HCEC 1CT (cell line): ENCODE data around the gene PATJ.

Source experiments
- DNase-seq: peaks from one replicate; pipeline ENCODE4 v3.0.0-alpha.2; 2017

The PATJ gene

DNA sequence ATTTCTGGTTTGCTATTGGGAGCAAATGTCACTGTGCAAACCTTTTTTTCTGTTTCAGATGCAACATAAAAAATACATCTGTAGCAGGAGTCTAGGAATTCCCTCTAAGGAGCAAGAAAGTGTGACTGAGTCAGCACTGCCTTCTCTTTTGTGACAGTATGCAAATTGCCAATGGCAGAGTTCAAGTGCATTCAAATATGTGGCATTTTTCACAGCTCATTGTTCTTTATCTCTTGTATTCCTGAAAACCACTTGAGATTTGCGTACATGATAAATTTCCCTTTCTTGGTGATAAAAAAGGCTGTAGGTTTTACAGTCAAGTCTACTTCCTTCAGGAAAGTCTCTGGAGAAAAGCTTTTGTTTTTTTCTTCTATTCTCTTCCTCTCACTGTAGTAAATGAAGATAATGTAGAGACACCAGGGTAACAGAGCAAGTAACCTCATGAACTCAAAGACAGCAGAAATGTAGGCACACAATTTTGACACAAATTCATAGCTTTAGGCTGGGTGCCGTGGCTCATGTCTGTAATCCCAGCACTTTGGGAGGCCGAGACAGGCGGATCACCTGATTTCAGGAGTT is 322.6 kb downstream of the PATJ start:
- DNase-seq, result no peak

GRCh38 chr1:62066713-62067112 is 324.4 kb downstream of the PATJ start:
- DNase-seq, result no peak

DNA sequence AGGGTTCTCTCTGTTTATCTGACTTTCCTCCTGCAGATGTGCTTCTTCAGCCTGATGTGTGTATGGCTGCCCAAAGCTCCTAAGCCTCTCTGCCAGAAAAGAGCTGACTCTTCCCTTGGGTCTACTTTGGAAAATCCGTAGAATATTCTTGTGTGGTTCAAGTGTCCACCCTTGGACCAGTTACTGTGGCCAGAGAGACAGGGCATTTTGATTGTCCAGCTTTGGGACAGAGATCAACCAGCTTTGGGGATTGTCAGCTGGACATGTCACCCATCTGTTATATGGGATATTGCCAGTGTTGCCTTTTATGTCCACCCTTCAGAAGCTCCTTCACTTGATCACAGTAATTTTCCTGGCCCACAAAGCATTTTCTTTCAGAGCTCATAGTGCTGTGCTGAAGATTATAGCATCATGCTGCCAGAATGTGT is 326.1 kb downstream of the PATJ start:
- no peak for DNase-seq

DNA sequence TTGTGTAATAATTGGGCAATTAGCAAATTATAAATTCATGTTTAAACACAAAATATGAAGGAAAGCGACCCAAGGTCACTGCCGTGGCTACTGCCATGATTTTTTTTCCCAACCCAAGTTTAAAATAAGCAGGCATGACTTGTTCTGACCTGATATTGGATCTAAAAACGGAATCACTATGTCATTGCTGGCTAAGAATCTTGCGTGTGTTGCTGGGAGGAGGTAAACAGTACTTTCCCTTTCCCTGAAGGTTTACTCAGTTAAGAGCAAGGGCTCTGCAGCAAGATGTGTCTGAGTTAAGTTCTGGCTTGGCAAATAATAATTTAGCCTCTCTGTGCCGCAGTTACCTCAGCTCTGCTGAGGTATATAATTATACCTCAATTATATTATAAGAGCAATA is 326.7 kb downstream of the PATJ start:
- no peak for DNase-seq

DNA sequence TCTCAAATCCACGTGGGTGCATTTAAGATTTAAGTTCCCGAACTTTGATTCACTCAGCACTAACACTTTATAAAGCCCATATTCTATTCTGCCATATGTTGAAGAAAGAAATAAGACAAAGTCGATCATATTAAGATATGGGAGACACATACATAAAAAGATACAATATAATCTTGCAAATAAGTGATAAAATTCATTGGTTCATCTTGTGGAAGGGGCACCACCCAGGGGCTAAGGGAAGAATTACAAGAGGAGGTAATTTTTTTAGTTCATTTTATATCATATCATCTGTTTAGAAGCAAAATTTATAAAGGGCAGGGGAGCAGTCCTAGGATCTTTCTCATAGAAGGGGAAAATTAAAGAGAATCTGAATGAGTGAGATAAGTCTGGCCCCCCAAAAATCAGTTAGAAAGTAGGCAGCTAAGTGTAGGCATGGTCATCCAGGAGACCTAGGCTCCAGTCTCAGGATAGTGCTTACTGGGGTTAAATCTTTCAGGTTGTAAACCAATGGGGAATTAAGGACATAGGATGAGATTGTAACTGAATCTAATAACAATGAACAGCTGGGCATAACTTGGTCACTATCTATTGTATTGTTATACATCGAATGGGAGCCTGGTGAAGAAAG is 328.2 kb downstream of the PATJ start:
- no peak for DNase-seq

DNA sequence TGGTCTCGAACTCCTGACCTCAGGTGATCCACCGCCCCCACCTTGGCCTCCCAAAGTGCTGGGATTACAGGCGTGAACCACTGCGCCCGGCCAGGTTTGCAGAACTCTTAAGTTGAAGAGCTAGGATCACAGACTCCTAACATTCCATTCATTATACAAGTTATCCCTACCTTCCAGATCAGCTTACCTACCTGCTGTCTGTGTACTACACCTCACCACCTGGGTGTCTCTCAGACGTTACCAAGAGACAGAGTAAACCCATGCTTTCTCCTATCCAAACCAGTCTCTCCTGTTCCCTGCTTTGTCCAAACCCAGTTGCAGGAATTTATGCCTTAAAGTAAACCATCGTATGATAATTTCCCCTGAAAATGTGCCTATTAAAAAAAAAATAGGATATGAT is 329.4 kb downstream of the PATJ start:
- no peak for DNase-seq

DNA sequence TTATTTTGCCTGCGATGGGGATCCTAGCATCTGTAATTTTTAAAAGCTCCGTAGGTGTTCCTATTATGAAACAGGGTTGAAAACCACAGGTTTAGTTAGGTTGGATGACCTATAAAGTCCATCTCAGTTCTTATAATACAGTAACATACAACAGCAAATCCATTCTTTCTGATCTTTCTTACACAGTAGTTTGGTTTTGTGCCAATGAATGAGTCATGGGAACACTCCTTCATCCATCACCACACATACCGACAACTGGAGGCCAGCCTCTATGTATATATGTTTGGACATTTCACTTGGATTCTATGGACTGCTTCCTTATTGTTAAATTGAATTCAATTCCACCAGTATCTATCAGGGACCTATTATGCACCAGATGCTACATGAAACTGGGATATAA is 334.0 kb downstream of the PATJ start:
- DNase-seq, result peak; percentile 39

DNA sequence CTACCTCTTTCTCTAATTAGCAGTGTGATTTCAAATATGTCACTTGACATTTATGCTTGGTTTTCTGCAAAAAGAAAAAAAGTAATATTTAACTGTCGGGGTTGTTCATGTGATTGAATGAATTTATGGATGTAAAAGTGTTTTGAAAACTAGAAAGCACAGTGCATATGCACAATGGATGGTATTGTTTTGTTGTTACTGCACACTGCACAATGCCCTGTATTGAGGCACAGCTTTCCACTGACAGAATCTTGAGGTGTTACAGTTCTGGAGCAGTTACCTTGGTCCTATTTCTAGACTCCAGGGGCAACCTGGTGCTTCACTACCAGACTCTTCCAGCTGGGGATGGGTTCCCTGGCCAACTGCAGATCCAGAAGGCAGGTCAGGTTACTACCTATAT is 335.5 kb downstream of the PATJ start:
- no peak for DNase-seq

GRCh38 chr1:62082456-62083363 is 340.4 kb downstream of the PATJ start:
- DNase-seq, result peak; percentile 30

DNA sequence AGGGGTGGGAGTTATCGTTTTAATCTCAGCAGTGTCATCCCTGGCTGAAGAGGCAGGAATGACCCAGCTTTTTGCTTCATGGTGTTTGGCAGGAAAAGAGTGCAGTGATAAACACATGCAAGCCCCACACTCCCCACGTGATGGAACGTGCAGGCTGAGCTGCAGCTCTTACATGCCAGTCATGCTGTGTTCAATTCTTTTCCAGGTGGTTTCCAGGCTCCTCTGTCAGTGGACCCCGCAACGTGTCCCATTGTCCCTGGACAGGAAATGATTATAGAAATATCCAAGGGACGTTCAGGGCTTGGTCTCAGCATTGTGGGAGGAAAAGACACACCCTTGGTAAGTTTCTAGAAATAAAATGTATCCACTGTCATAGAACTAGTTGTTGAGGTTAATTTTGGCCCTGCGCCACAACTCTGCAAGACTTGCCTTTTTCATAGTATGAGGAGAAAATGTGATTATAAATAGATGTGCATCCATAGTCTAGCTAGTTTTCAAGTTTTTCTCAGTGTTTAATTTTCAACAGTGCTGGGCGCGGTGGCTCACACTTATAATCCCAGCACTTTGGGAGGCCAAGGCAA is 342.1 kb downstream of the PATJ start:
- DNase-seq, result no peak

- DNase-seq, result no peak
Observed at GRCh38 chr1:62088439-62088838, 346.2 kb downstream of the PATJ start.

- DNase-seq, result no peak
Observed at GRCh38 chr1:62089570-62089969, 347.3 kb downstream of the PATJ start.

DNA sequence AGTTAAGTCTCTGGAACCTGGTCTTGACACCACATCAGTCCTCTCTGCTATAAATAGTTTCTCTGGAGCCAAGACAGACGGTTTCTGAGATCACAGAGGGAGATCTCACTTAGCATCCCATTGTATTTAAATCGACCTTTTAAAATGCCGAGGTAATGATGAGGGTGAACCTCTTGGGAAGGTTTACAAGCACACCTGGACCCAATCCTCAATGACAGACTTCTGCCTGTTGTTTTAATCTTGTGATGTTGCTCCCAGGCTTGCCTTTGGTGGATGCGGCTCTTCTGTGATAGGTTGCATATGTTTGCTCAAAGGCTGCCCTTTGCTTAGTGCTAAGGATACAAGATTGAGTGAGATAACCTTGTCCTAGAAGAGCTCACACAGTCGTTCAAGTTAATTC is 347.7 kb downstream of the PATJ start:
- DNase-seq, result no peak

GRCh38 chr1:62092110-62092509 is 349.8 kb downstream of the PATJ start:
- DNase-seq, result no peak

- no peak for DNase-seq
Observed at GRCh38 chr1:62093261-62093660, 351.0 kb downstream of the PATJ start.

GRCh38 chr1:62097464-62097863 is 355.2 kb downstream of the PATJ start:
- no peak for DNase-seq

DNA sequence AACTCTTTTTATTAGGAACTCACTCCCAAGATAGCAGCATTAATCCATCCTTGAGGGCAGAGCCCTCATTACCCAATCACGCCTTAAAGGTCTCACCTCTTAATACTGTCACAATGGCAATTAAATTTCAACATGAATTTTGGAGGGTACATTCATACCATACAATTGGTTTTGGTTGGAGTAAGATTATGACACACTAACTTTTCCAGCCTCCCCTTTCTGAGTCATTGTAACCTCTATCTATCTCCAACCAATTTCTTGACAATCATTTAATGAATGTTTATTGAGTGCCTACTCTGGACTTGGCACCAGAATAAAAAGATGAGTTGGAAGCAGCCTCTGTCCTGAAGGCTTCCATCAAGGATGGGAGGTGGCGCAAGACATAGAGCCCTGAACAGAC is 358.2 kb downstream of the PATJ start:
- no peak for DNase-seq

GRCh38 chr1:62103846-62104245 is 361.6 kb downstream of the PATJ start:
- no peak for DNase-seq

DNA sequence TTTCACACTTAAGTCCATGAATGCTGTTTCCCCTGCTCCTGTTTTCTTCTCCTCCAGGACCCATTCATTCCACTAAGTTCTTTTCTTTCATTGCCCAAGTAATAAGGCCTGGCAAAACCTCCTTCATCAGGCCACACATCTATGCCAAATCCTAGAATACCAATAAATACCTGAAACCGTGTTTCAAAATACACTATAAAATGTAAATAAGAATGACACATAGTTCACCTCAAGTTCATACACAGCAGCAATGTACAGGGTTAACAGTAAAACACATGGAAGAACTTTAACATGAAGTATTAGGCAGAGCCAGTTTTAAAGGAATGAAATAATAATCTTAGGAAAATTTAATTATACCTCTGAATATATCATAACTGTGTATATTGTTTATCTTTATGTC is 365.6 kb downstream of the PATJ start:
- DNase-seq, result no peak

DNA sequence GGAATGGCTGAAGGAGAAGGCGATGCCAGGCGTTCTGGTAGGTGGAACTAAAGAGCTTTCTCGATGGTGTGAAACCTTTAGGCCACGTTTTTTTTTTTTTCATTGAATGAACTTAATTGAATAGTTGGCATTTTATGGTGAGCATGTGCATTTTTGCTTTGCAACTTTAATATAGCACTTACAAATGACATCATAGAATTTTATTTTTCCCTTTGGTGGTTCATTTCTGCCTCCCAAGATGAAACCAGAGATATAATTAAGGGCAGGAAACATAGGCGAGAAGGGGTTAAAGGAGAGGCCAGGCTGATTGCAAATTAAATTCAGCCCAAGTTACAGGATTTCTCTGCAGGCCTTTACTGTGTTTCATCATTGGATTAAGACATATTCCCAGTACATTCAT is 366.8 kb downstream of the PATJ start:
- DNase-seq, result no peak

GRCh38 chr1:62110198-62110817 is 368.0 kb downstream of the PATJ start:
- DNase-seq, result no peak

DNA sequence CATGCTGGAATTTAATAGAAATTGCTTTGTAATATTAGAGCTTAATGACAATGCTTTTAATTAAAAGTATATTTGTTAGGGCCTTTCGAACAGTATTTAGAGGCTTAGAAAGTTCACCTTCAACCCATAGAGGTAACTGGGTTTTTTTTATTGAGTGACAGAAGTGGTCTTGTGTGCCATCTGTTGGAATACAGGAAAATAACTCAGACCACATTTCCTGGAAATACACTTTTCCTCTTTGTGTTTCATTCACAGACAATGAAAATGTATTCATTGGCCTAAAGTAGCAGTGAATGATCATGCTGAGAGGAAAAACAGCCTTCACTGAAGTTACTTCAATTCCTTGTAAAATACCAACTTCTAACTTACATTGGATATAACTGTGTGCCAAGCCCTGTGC is 368.8 kb downstream of the PATJ start:
- DNase-seq, result no peak

DNA sequence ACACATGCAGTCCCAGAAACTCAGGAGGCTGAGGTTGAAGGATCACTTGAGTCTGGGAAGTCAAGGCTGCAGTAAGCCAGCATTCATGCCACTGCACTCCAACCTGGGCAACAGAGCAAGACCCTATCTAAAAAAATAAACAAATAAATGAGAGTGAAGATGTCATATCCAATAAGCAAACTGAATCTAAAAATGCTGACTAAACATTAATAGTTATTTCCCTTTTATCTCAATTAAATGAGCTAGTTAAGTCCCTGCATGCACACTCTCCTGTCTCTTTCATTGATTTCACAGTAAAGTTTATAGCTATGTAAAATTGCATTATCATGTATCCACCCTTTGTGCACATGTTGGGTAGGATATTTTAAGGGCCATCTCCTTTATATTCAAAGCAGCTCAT is 371.2 kb downstream of the PATJ start:
- DNase-seq, result no peak
